ENCODE data around the gene FAM124A. TPM values are rescaled to one million over a fixed set of nuclear protein-coding genes. Genes with fewer than 3 reads are reported as not detected.

FAM124A gene
- total RNA-seq, 1 experiment from 2014 or later: 1.1 TPM

GRCh38 chr13:51333421-51333820 is 111.2 kb downstream of the FAM124A start:
- Histone ChIP-seq H3K4me3 (ENCODE audit: low read depth in 2 of 2, low read length in 2 of 2) (no peak overlapping the region), H3K9me3 (ENCODE audit: control insufficient read depth, insufficient read depth, low read depth, low read length) (no peaks in the 10 kb centered on the region), H3K27ac (ENCODE audit: low read length) (no peak overlapping the region), H3K27me3 (ENCODE audit: control insufficient read depth, insufficient read depth, low read length) (no peaks in the 10 kb centered on the region), H3K4me1 (ENCODE audit: control insufficient read depth, insufficient read depth, low read length) (no peaks in the 10 kb centered on the region), H3K36me3 (ENCODE audit: control insufficient read depth, insufficient read depth, low read length) (no peaks in the 10 kb centered on the region)
- BruUV-seq (replicated peaks): no TSS peak
- ChIA-PET CTCF (no interaction called here), POLR2A (no interaction called here)
- TF ChIP-seq SIN3A (IDR thresholded peaks at IDR 0.05; ENCODE audit: borderline replicate concordance, insufficient read depth, low read depth, low read length): no peak
- no peak for TF ChIP-seq POLR2AphosphoS5 (IDR thresholded peaks at IDR 0.05; ENCODE audit: low read depth, low read length)
- no peak for TF ChIP-seq TCF7L2 (IDR thresholded peaks at IDR 0.05; ENCODE audit: low read depth, low read length)
- no peak for TF ChIP-seq CTCF (IDR thresholded peaks at IDR 0.05)
- no peak for TF ChIP-seq REST (IDR thresholded peaks at IDR 0.05; ENCODE audit: insufficient read depth in 1 of 2, low read depth in 2 of 2, low read length in 1 of 2)
- in situ Hi-C loops (cut with HindIII; ENCODE audit: low pct_unique_long_range_greater_than_20kb, low sequenced_read_pairs): no loop called here
- intact Hi-C loops (cut with micrococcal nuclease; ENCODE audit: unreplicated experiment): no loop called here
- no peak for DNase-seq (ENCODE audit: low read depth, low spot score)
- no peak for ATAC-seq

- POLR2A ChIA-PET: no interaction called here
- no peaks in the 10 kb centered on the region for H3K9me3 ChIP-seq (ENCODE audit: control insufficient read depth, insufficient read depth, low read depth, low read length)
- in situ Hi-C loops (cut with HindIII; ENCODE audit: low pct_unique_long_range_greater_than_20kb, low sequenced_read_pairs) (no loop called here), intact Hi-C loops (cut with micrococcal nuclease; ENCODE audit: unreplicated experiment) (no loop called here)
- TF ChIP-seq POLR2AphosphoS5 (IDR thresholded peaks at IDR 0.05; ENCODE audit: low read depth, low read length): no peak
- TF ChIP-seq REST (IDR thresholded peaks at IDR 0.05; ENCODE audit: insufficient read depth in 1 of 2, low read depth in 2 of 2, low read length in 1 of 2): no peak
- TF ChIP-seq CTCF (IDR thresholded peaks at IDR 0.05): no peak
- TF ChIP-seq SIN3A (IDR thresholded peaks at IDR 0.05; ENCODE audit: borderline replicate concordance, insufficient read depth, low read depth, low read length): no peak
- TF ChIP-seq TCF7L2 (IDR thresholded peaks at IDR 0.05; ENCODE audit: low read depth, low read length): no peak
- H3K4me1 ChIP-seq (ENCODE audit: control insufficient read depth, insufficient read depth, low read length): no peaks in the 10 kb centered on the region
- CTCF ChIA-PET: no interaction called here
- no peaks in the 10 kb centered on the region for H3K36me3 ChIP-seq (ENCODE audit: control insufficient read depth, insufficient read depth, low read length)
- BruUV-seq (replicated peaks): no TSS peak
- no peak overlapping the region for H3K4me3 ChIP-seq (ENCODE audit: low read depth in 2 of 2, low read length in 2 of 2)
- H3K27ac ChIP-seq (ENCODE audit: low read length): no peak overlapping the region
- DNase-seq (ENCODE audit: low read depth, low spot score) (no peak), ATAC-seq (no peak)
- H3K27me3 ChIP-seq (ENCODE audit: control insufficient read depth, insufficient read depth, low read length): no peaks in the 10 kb centered on the region
Measured at GRCh38 chr13:51333826-51334225, 111.6 kb downstream of the FAM124A start.

Other genes starting within 250 kb of the FAM124A start
- gene C13orf42, start 111.1 kb upstream of the FAM124A start, total RNA-seq (2021; ENCODE audit: unreplicated experiment): not detected
- not detected for gene SERPINE3, start 117.3 kb downstream of the FAM124A start, total RNA-seq (2021; ENCODE audit: unreplicated experiment)
- 33.2 TPM for gene INTS6, start 230.6 kb downstream of the FAM124A start, total RNA-seq (2021; ENCODE audit: unreplicated experiment)

All from Panc1 (cell line).